CD14-positive monocyte (primary cell): ENCODE results near the gene TCEANC2. TPM values are rescaled to one million over a fixed set of nuclear protein-coding genes. Genes with fewer than 3 reads are reported as not detected.

Source experiments
- DNase-seq, 3 donors: peaks; one replicate each; pipeline ENCODE4 v3.0.0-alpha.2; 2011 to 2022
- H2AFZ ChIP-seq: 2 replicates; pipeline ENCODE4 v1.6.0; 2012; ENCODE audit warnings: mild to moderate bottlenecking, low read depth, low read length, inconsistent platforms; ENCODE audit not compliant: insufficient read depth, poor library complexity, severe bottlenecking
- H3K27ac ChIP-seq, 2 donors: 1 replicate in 1 of 2; 2 replicates in 1 of 2; pipeline ENCODE4 v1.5.1; 2012 to 2013; ENCODE audit warnings: low read length in 2 of 2, control low read depth in 1 of 2, inconsistent platforms in 1 of 2, low read depth in 1 of 2, mild to moderate bottlenecking in 1 of 2
- H3K27me3 ChIP-seq, 2 donors: one replicate each; pipeline versions ENCODE4 v1.6.0 to v1.6.1; 2011 to 2013; ENCODE audit warnings: low read length in 2 of 2; ENCODE audit not compliant: control insufficient read depth in 2 of 2, insufficient read depth in 2 of 2
- H3K36me3 ChIP-seq, 2 donors: replicated peaks in 1 of 2; 1 replicate in 1 of 2; 2 replicates in 1 of 2; pipeline versions ENCODE4 v1.5.1 to v1.6.1; 2012 to 2013; ENCODE audit warnings: low read length in 2 of 2, control low read depth in 1 of 2, inconsistent platforms in 1 of 2, mild to moderate bottlenecking in 1 of 2; ENCODE audit not compliant: insufficient read depth in 2 of 2, control insufficient read depth in 1 of 2
- H3K4me1 ChIP-seq, 2 donors: 1 replicate in 1 of 2; 2 replicates in 1 of 2; pipeline versions ENCODE4 v1.5.1 to v1.6.1; 2012 to 2013; ENCODE audit warnings: low read length in 2 of 2, control low read depth in 1 of 2, inconsistent platforms in 1 of 2, mild to moderate bottlenecking in 1 of 2, moderate library complexity in 1 of 2; ENCODE audit not compliant: insufficient read depth in 2 of 2, control insufficient read depth in 1 of 2
- H3K4me2 ChIP-seq: replicated peaks from 2 replicates; pipeline ENCODE3; 2012; ENCODE audit warnings: low read length, moderate library complexity, mild to moderate bottlenecking; ENCODE audit not compliant: poor library complexity, severe bottlenecking; ENCODE audit errors: extremely low read depth
- H3K4me3 ChIP-seq, 3 experiments: fragments of 200-600 bp in 1 of 3; sonication (generic) in 1 of 3; replicated peaks in 1 of 3; 1 replicate in 2 of 3; 2 replicates in 1 of 3; pipeline ENCODE4 v1.5.1; 2011 to 2013; ENCODE audit warnings: low read length in 3 of 3, mild to moderate bottlenecking in 3 of 3, control low read depth in 2 of 3, low read depth in 2 of 3, inconsistent platforms in 1 of 3, moderate library complexity in 1 of 3
- H3K79me2 ChIP-seq: 2 replicates; pipeline ENCODE4 v1.6.0; 2012; ENCODE audit warnings: mild to moderate bottlenecking, control low read depth, inconsistent platforms, low read length, moderate library complexity; ENCODE audit not compliant: insufficient read depth
- H3K9ac ChIP-seq: 2 replicates; pipeline ENCODE4 v1.6.0; 2017; ENCODE audit warnings: low read length, mild to moderate bottlenecking; ENCODE audit not compliant: insufficient read depth, poor library complexity, severe bottlenecking
- H3K9me3 ChIP-seq, 2 donors: replicated peaks in 1 of 2; 1 replicate in 1 of 2; 2 replicates in 1 of 2; pipeline versions ENCODE4 v1.5.1 to v1.6.1; 2012 to 2013; ENCODE audit warnings: low read length in 2 of 2, control low read depth in 1 of 2; ENCODE audit not compliant: control insufficient read depth in 1 of 2, insufficient read depth in 1 of 2
- H4K20me1 ChIP-seq: 2 replicates; pipeline ENCODE4 v1.6.0; 2012; ENCODE audit warnings: mild to moderate bottlenecking, low read length, control low read depth, moderate library complexity; ENCODE audit not compliant: insufficient read depth
- H3K27ac Mint-ChIP-seq, 7 donors: one replicate each; pipeline ENCODE4 v1.8.0; 2020; ENCODE audit warnings: mild to moderate bottlenecking in 7 of 7, mixed read lengths in 7 of 7, moderate library complexity in 6 of 7, inconsistent platforms in 2 of 7
- H3K27me3 Mint-ChIP-seq, 3 donors: one replicate each; pipeline ENCODE4 v1.8.0; 2021 to 2022; ENCODE audit warnings: low read depth in 3 of 3, mild to moderate bottlenecking in 3 of 3, mixed read lengths in 3 of 3, moderate library complexity in 3 of 3, inconsistent platforms in 1 of 3
- H3K36me3 Mint-ChIP-seq, 2 donors: one replicate each; pipeline ENCODE4 v1.8.0; 2020; ENCODE audit warnings: mixed read lengths in 2 of 2, inconsistent platforms in 1 of 2, mild to moderate bottlenecking in 1 of 2
- H3K4me1 Mint-ChIP-seq: one replicate; pipeline ENCODE4 v1.8.0; 2020; ENCODE audit warnings: mild to moderate bottlenecking, mixed read lengths
- H3K4me3 Mint-ChIP-seq, 2 donors: one replicate each; pipeline ENCODE4 v1.8.0; 2020; ENCODE audit warnings: mild to moderate bottlenecking in 2 of 2, mixed read lengths in 2 of 2, moderate library complexity in 1 of 2
- H3K9me3 Mint-ChIP-seq, 7 donors: one replicate each; pipeline ENCODE4 v1.8.0; 2020 to 2022; ENCODE audit warnings: mixed read lengths in 7 of 7, mild to moderate bottlenecking in 6 of 7, moderate library complexity in 6 of 7, inconsistent platforms in 2 of 7
- WGBS: methylation state at CpG from one replicate; pipeline ENCODE4 v1.1.5; 2013; ENCODE audit warnings: missing lambda C conversion rate; ENCODE audit not compliant: insufficient coverage; 5-methylcytosine and 5-hydroxymethylcytosine counted together
- intact Hi-C, 2 donors: fragments of 100-400 bp; cut with micrococcal nuclease; formaldehyde crosslinking; loops; one replicate each; pipeline versions ENCODE4 v1.15.0 to v1.15.1; 2023
- polyA plus RNA-seq, 3 donors: library from polyadenylated mRNA; depleted of rRNA in 1 of 3; unstranded in 2 of 3; stranded (reverse) in 1 of 3; fragments of 300-500 nt in 2 of 3; fragments of >200 nt in 1 of 3; fragmentation: Illumina TruSeq in 2 of 3; gene quantifications; 1 replicate in 2 of 3; 2 replicates in 1 of 3; pipeline ENCODE4 v1.2.3, GENCODE V29; 2012 to 2021
- TF ChIP-seq, protein P1 (sequence below): fragments of 200-600 bp; IDR thresholded peaks from one replicate; pipeline ENCODE4 v1.8.0; 2022; ENCODE audit warnings: antibody characterized with exemption, mild to moderate bottlenecking

TCEANC2 gene
- polyA plus RNA-seq, 3 donors, result 3.0 to 6.7 (median 3.8) TPM

DNA sequence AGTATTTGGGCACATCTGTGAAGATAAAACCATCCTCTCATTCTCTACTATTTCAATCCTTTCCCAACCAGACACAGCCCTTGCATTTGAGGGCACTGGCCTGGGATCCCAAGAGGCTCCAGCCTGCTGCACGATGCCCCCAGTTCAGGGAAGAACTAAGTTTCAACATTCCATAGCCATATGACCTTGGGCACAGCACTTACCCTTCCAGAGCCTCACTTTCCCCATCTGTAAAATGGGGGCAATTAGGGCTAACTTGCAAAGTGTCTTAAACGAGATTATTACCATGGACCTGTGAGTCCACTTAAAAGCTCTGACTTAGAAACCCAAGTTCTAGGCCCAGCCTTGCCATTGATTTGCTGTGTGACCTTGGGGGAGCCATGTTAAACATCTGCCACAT, 76.5 kb downstream of the TCEANC2 start:
- H3K27ac Mint-ChIP-seq, result no peak overlapping the region
- TF ChIP-seq, protein P1, sequence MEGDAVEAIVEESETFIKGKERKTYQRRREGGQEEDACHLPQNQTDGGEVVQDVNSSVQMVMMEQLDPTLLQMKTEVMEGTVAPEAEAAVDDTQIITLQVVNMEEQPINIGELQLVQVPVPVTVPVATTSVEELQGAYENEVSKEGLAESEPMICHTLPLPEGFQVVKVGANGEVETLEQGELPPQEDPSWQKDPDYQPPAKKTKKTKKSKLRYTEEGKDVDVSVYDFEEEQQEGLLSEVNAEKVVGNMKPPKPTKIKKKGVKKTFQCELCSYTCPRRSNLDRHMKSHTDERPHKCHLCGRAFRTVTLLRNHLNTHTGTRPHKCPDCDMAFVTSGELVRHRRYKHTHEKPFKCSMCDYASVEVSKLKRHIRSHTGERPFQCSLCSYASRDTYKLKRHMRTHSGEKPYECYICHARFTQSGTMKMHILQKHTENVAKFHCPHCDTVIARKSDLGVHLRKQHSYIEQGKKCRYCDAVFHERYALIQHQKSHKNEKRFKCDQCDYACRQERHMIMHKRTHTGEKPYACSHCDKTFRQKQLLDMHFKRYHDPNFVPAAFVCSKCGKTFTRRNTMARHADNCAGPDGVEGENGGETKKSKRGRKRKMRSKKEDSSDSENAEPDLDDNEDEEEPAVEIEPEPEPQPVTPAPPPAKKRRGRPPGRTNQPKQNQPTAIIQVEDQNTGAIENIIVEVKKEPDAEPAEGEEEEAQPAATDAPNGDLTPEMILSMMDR, result no peak
- H3K9me3 Mint-ChIP-seq, result peaks cover 0 to 10% (median 0%) of the 10 kb centered on the region in 7 donors
- Histone ChIP-seq H3K27me3 (no peaks in the 10 kb centered on the region), H3K9me3 (peaks cover 0 to 5% of the 10 kb centered on the region in 2 donors), H3K4me2 (no peak overlapping the region), H3K9ac (no peak overlapping the region), H3K27ac (no peak overlapping the region), H3K79me2 (no peaks in the 10 kb centered on the region), H3K4me1 (no peaks in the 10 kb centered on the region), H4K20me1 (no peaks in the 10 kb centered on the region), H2AFZ (no peak overlapping the region), H3K36me3 (no peaks in the 10 kb centered on the region), H3K4me3 (no peak overlapping the region)
- no peak overlapping the region for H3K4me3 Mint-ChIP-seq
- peaks cover 0 to 3% (median 2%) of the 10 kb centered on the region in 3 donors for H3K27me3 Mint-ChIP-seq
- H3K4me1 Mint-ChIP-seq, result no peaks in the 10 kb centered on the region
- intact Hi-C loops, result no loop called here
- WGBS, result 100% methylated on average over 2 of the region's 2 CpGs
- DNase-seq, result no peak
- H3K36me3 Mint-ChIP-seq, result no peaks in the 10 kb centered on the region

GRCh38 chr1:54131419-54131818, 78.0 kb downstream of the TCEANC2 start:
- H3K27me3 Mint-ChIP-seq, result peaks cover 0 to 4% (median 0%) of the 10 kb centered on the region in 3 donors
- H3K4me1 Mint-ChIP-seq, result no peaks in the 10 kb centered on the region
- intact Hi-C loops, result no loop called here
- H3K9me3 Mint-ChIP-seq, result peaks cover 0 to 10% (median 0%) of the 10 kb centered on the region in 7 donors
- Histone ChIP-seq H3K9me3 (peaks cover 0 to 5% of the 10 kb centered on the region in 2 donors), H3K27ac (no peak overlapping the region), H3K27me3 (no peaks in the 10 kb centered on the region), H3K4me1 (no peaks in the 10 kb centered on the region), H3K79me2 (no peaks in the 10 kb centered on the region), H2AFZ (no peak overlapping the region), H3K4me2 (no peak overlapping the region), H3K9ac (no peak overlapping the region), H4K20me1 (no peaks in the 10 kb centered on the region), H3K36me3 (no peaks in the 10 kb centered on the region), H3K4me3 (no peak overlapping the region)
- H3K36me3 Mint-ChIP-seq, result no peaks in the 10 kb centered on the region
- H3K4me3 Mint-ChIP-seq, result no peak overlapping the region
- no CpG with 5 or more reads among the region's 2 CpGs for WGBS
- TF ChIP-seq, protein P1, result no peak
- DNase-seq, result no peak
- H3K27ac Mint-ChIP-seq, result no peak overlapping the region
